Measurements from ENCODE around the gene SSC5D. TPM values are rescaled to one million over a fixed set of nuclear protein-coding genes. Genes with fewer than 3 reads are reported as not detected.

Gene SSC5D
- total RNA-seq, 1 experiment from 2014 or later = 3.2 TPM

- peak; percentile 67 for DNase-seq
- Histone ChIP-seq H3K4me2 (ENCODE audit: insufficient read depth, insufficient read length, low read length) (peak overlapping the region; percentile 69), H3K27me3 (ENCODE audit: insufficient read depth, low read length) (peaks cover 40% of the 10 kb centered on the region)
Observed at GRCh38 chr19:55442372-55442961, 45.8 kb upstream of the SSC5D start.

More at GRCh38 chr19:55442372-55442961, 45.8 kb upstream of the SSC5D start:
- Histone ChIP-seq H3K4me1 (ENCODE audit: insufficient read depth, low read length) (0 out of 2 replicates have a peak, but pooled peaks cover 2% of the 10 kb centered on the region), H3K56ac (ENCODE audit: insufficient read length, low read depth, low read length) (no peak overlapping the region), H2BK5ac (ENCODE audit: insufficient read length, low read length) (no peak overlapping the region), H4K91ac (ENCODE audit: insufficient read length, low read depth, low read length) (no peak overlapping the region), H2BK12ac (ENCODE audit: insufficient read length, low read depth, low read length) (no peak overlapping the region), H4K5ac (ENCODE audit: insufficient read length, low read depth, low read length) (no peak overlapping the region), H3K23ac (ENCODE audit: insufficient read length, low read depth, low read length) (no peak overlapping the region), H4K8ac (replicated peaks; ENCODE audit: insufficient read length, low read depth, low read length) (no peak overlapping the region), H3T11ph (ENCODE audit: low read length) (no peak overlapping the region), H4K20me1 (ENCODE audit: control insufficient read depth, insufficient read depth, insufficient read length) (no peaks in the 10 kb centered on the region), H3K14ac (ENCODE audit: insufficient read depth, low read length) (no peak overlapping the region), H3K9me3 (ENCODE audit: control insufficient read depth, low read depth, low read length) (no peaks in the 10 kb centered on the region), H3K79me2 (ENCODE audit: insufficient read depth, low read length) (no peaks in the 10 kb centered on the region), H2AK5ac (ENCODE audit: insufficient read length, low read length) (no peak overlapping the region), H2BK20ac (ENCODE audit: low read depth, low read length, poor library complexity, severe bottlenecking) (no peak overlapping the region), H3K4ac (ENCODE audit: low read depth, low read length) (no peak overlapping the region), H2BK15ac (ENCODE audit: low read depth, low read length) (no peak overlapping the region), H3K23me2 (ENCODE audit: insufficient read length, low read depth, low read length, poor library complexity, severe bottlenecking) (peaks cover 21% of the 10 kb centered on the region), H3K9ac (ENCODE audit: extremely low read depth, insufficient read length, low read length) (no peak overlapping the region), H2BK120ac (ENCODE audit: low read depth, low read length, poor library complexity, severe bottlenecking) (no peak overlapping the region), H3K18ac (ENCODE audit: insufficient read length, low read depth, low read length) (no peak overlapping the region), H2AFZ (ENCODE audit: low read length) (no peak overlapping the region), H3K79me1 (ENCODE audit: insufficient read depth, low read depth, low read length, poor library complexity, severe bottlenecking) (no peaks in the 10 kb centered on the region), H3K27ac (ENCODE audit: insufficient read length, low read depth, low read length) (no peak overlapping the region)
- Mint-ChIP-seq H3K4me1 (peaks cover 13 to 30% of the 10 kb centered on the region in 2 experiments), H3K27me3 (ENCODE audit: low read depth) (peaks cover 48% of the 10 kb centered on the region), H3K9me3 (peaks cover 0 to 5% of the 10 kb centered on the region in 2 experiments; a peak in 3 of 5 replicates), H3K27ac (no peak overlapping the region), H3K36me3 (ENCODE audit: insufficient read depth in 1 of 3, low read depth in 3 of 3) (no peaks in the 10 kb centered on the region; a peak in 1 of 7 replicates), H3K4me3 (peak overlapping the region; percentile 49 to 89)
- TF ChIP-seq, protein P1, sequence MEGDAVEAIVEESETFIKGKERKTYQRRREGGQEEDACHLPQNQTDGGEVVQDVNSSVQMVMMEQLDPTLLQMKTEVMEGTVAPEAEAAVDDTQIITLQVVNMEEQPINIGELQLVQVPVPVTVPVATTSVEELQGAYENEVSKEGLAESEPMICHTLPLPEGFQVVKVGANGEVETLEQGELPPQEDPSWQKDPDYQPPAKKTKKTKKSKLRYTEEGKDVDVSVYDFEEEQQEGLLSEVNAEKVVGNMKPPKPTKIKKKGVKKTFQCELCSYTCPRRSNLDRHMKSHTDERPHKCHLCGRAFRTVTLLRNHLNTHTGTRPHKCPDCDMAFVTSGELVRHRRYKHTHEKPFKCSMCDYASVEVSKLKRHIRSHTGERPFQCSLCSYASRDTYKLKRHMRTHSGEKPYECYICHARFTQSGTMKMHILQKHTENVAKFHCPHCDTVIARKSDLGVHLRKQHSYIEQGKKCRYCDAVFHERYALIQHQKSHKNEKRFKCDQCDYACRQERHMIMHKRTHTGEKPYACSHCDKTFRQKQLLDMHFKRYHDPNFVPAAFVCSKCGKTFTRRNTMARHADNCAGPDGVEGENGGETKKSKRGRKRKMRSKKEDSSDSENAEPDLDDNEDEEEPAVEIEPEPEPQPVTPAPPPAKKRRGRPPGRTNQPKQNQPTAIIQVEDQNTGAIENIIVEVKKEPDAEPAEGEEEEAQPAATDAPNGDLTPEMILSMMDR (conservative IDR thresholded peaks at IDR 0.05) = no peak
- WGBS (ENCODE audit: extremely low coverage, insufficient read length, low lambda C conversion rate) = no CpG with 5 or more reads among the region's 72 CpGs

All from H9 (cell line).